Psoas muscle (tissue), 8 donors: ENCODE data around the gene CASK. TPM values are rescaled to one million over a fixed set of nuclear protein-coding genes. Genes with fewer than 3 reads are reported as not detected.
A peak's percentile ranks its signal among the peaks of the same experiment; 100 is the strongest.

Experiments used
- ATAC-seq, 4 donors: fragments of 200-7000 bp; cut with Tn5 transposase; one replicate each; pipeline ENCODE4 v1.9.1; 2020; ENCODE audit warnings: moderate library complexity in 3 of 4, mild to moderate bottlenecking in 2 of 4
- DNase-seq, 2 donors: peaks; one replicate each; pipeline ENCODE4 v3.0.0-alpha.2; 2020
- H3K27ac ChIP-seq: fragments of 200-600 bp; one replicate; pipeline ENCODE4 v1.8.0; 2022
- H3K27me3 ChIP-seq, 3 donors: fragments of 200-600 bp in 1 of 3; one replicate each; pipeline versions ENCODE4 v1.6.1 to v1.8.0; 2013 to 2022; ENCODE audit warnings: low read length in 2 of 3, mild to moderate bottlenecking in 2 of 3, moderate library complexity in 1 of 3; ENCODE audit not compliant: insufficient read depth in 3 of 3
- H3K36me3 ChIP-seq, 2 donors: fragments of 200-600 bp in 1 of 2; one replicate each; pipeline versions ENCODE4 v1.6.1 to v1.8.0; 2013 to 2022; ENCODE audit warnings: low read depth in 1 of 2, mild to moderate bottlenecking in 1 of 2, moderate library complexity in 1 of 2; ENCODE audit not compliant: insufficient read depth in 1 of 2
- H3K4me1 ChIP-seq: fragments of 200-600 bp; one replicate; pipeline ENCODE4 v1.8.0; 2022
- H3K4me3 ChIP-seq: fragments of 200-600 bp; one replicate; pipeline ENCODE4 v1.8.0; 2022; ENCODE audit warnings: mild to moderate bottlenecking
- H3K9me3 ChIP-seq: fragments of 200-600 bp; one replicate; pipeline ENCODE4 v1.8.0; 2022
- WGBS, 3 donors: extraction: QIAGEN DNeasy Blood & Tissue Kit; methylation state at CpG; one replicate each; pipeline versions ENCODE4 v1.1.6 to v1.1.7; 2013; 5-methylcytosine and 5-hydroxymethylcytosine counted together
- intact Hi-C, 2 donors: fragments of 100-400 bp; cut with DNase I; formaldehyde crosslinking; loops; one replicate each; pipeline versions ENCODE4 v1.11.0 to v1.14.2; 2022
- polyA plus RNA-seq, 3 donors: library from polyadenylated mRNA; stranded (reverse); fragments of 200-250 nt; gene quantifications; one replicate each; pipeline ENCODE4 v1.2.3, GENCODE V29; 2013
- total RNA-seq, 4 donors: library from RNA; stranded (reverse); fragmentation: NEBNext Ultra II Directional in 2 of 4; extraction: Animal tissue kit (Norgen Biotek cat#: 25700) in 2 of 4; gene quantifications; one replicate each; pipeline versions ENCODE4 v1.2.1 to v1.2.4, GENCODE V29; 2021 to 2023
- TF ChIP-seq, protein P1 (sequence below): fragments of 200-600 bp; IDR thresholded peaks from one replicate; pipeline ENCODE4 v1.8.0; 2022; ENCODE audit warnings: antibody characterized with exemption
- donor health status: healthy with polysubstance abuse.
- donor health status: DM: no; HTN: no; CAD: no; lungs with moderate emphysema.
- donor health status: Bipolar disorder and iron deficiency.
- donor health status: healthy.
- donor health status: DM: yes; HTN: yes; CAD: no.
- donor health status: DM: no; HTN: no; CAD: no.
- donor health status: DM: no; HTN: no; CAD: no.
- donor health status: DM: yes; HTN: yes; CAD: no.

Gene CASK
- total and polyA plus RNA-seq, 7 donors: 2.8 to 19.4 (median 9.7) TPM

- Histone ChIP-seq H3K4me3 (no peak overlapping the region), H3K4me1 (no peaks in the 10 kb centered on the region), H3K9me3 (no peaks in the 10 kb centered on the region), H3K27ac (no peak overlapping the region), H3K27me3 (peaks cover 0 to 5% (median 0%) of the 10 kb centered on the region in 3 donors), H3K36me3 (no peaks in the 10 kb centered on the region)
- intact Hi-C loops: no loop called here
- TF ChIP-seq, protein P1, sequence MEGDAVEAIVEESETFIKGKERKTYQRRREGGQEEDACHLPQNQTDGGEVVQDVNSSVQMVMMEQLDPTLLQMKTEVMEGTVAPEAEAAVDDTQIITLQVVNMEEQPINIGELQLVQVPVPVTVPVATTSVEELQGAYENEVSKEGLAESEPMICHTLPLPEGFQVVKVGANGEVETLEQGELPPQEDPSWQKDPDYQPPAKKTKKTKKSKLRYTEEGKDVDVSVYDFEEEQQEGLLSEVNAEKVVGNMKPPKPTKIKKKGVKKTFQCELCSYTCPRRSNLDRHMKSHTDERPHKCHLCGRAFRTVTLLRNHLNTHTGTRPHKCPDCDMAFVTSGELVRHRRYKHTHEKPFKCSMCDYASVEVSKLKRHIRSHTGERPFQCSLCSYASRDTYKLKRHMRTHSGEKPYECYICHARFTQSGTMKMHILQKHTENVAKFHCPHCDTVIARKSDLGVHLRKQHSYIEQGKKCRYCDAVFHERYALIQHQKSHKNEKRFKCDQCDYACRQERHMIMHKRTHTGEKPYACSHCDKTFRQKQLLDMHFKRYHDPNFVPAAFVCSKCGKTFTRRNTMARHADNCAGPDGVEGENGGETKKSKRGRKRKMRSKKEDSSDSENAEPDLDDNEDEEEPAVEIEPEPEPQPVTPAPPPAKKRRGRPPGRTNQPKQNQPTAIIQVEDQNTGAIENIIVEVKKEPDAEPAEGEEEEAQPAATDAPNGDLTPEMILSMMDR: no peak
- no peak for ATAC-seq
- no peak for DNase-seq
- 47 to 56% (median 47%) methylated on average over 7 of the region's 7 CpGs for WGBS, 3 donors
These were observed 363.9 kb downstream of the CASK start for GRCh38 chrX:41559235-41560052.

GRCh38 chrX:41558531-41558930, 364.8 kb downstream of the CASK start:
- no peaks in the 10 kb centered on the region for H3K4me1 ChIP-seq
- TF ChIP-seq, protein P1: peak; percentile 22
- ATAC-seq (no peak), DNase-seq (no peak)
- H3K27me3 ChIP-seq: peaks cover 0 to 10% (median 0%) of the 10 kb centered on the region in 3 donors
- H3K9me3 ChIP-seq: no peaks in the 10 kb centered on the region
- no peaks in the 10 kb centered on the region for H3K36me3 ChIP-seq
- intact Hi-C loops: no loop called here
- no peak overlapping the region for H3K4me3 ChIP-seq
- no peak overlapping the region for H3K27ac ChIP-seq
- WGBS, 3 donors: 25 to 43% (median 36%) methylated on average over 2 of the region's 2 CpGs

DNA sequence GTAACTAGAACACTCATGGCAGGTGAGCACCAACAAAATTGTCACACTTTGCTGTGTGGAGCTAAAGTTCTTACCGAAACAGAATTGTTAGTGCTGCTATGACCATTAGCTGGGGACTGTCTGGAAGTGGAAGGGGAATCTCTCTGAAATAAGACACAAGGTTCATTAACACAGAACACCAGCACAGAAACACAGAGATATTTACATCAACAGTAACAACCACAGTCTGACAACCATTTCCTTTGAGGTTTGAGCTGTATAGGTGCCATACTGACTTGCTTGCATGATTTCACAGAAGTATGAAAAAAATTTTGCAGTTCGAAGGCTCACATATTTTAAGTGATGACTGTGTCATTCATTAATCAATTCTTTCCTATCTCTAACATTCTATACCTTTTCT, 366.4 kb downstream of the CASK start:
- H3K36me3 ChIP-seq: no peaks in the 10 kb centered on the region
- no peak overlapping the region for H3K27ac ChIP-seq
- H3K27me3 ChIP-seq: peaks cover 0 to 10% (median 0%) of the 10 kb centered on the region in 3 donors
- no peak overlapping the region for H3K4me3 ChIP-seq
- intact Hi-C loops: no loop called here
- no peak for DNase-seq
- H3K9me3 ChIP-seq: no peaks in the 10 kb centered on the region
- H3K4me1 ChIP-seq: no peaks in the 10 kb centered on the region
- ATAC-seq: no peak
- TF ChIP-seq, protein P1: no peak
- 64 to 84% (median 82%) methylated on average over 2 of the region's 2 CpGs for WGBS, 3 donors

- no peak overlapping the region for H3K4me3 ChIP-seq
- DNase-seq (no peak), ATAC-seq (no peak)
- H3K4me1 ChIP-seq: no peaks in the 10 kb centered on the region
- H3K27ac ChIP-seq: no peak overlapping the region
- 44 to 52% (median 48%) methylated on average over 6 of the region's 6 CpGs for WGBS, 3 donors
- H3K27me3 ChIP-seq: peaks cover 0 to 7% (median 0%) of the 10 kb centered on the region in 3 donors
- TF ChIP-seq, protein P1: no peak
- no peaks in the 10 kb centered on the region for H3K9me3 ChIP-seq
- H3K36me3 ChIP-seq: no peaks in the 10 kb centered on the region
- intact Hi-C loops: no loop called here
These were observed 369.7 kb downstream of the CASK start for GRCh38 chrX:41553688-41554087.

GRCh38 chrX:41548411-41548810, 374.9 kb downstream of the CASK start:
- DNase-seq (no peak), ATAC-seq (no peak)
- Histone ChIP-seq H3K36me3 (no peaks in the 10 kb centered on the region), H3K27ac (no peak overlapping the region), H3K4me1 (no peaks in the 10 kb centered on the region), H3K4me3 (no peak overlapping the region), H3K9me3 (no peaks in the 10 kb centered on the region), H3K27me3 (peaks cover 0 to 3% (median 0%) of the 10 kb centered on the region in 3 donors)
- intact Hi-C loops: no loop called here
- WGBS, 3 donors: 72 to 90% (median 89%) methylated on average over 4 of the region's 4 CpGs
- TF ChIP-seq, protein P1: no peak
